Activated CD4-positive, alpha-beta T cell treated with anti-CD3 and anti-CD28 coated beads for 4 hours (primary cell): ENCODE data around the gene FCER1G.
"Not testable (repeated sequence)": the region's sequence is repeated elsewhere in the genome, so short reads cannot be mapped to it uniquely, and the experiment has no call there.

Experiments used
- DNase-seq, 2 donors: peaks; one replicate each; pipeline ENCODE4 v3.0.0-alpha.2; 2020

The FCER1G gene

DNA sequence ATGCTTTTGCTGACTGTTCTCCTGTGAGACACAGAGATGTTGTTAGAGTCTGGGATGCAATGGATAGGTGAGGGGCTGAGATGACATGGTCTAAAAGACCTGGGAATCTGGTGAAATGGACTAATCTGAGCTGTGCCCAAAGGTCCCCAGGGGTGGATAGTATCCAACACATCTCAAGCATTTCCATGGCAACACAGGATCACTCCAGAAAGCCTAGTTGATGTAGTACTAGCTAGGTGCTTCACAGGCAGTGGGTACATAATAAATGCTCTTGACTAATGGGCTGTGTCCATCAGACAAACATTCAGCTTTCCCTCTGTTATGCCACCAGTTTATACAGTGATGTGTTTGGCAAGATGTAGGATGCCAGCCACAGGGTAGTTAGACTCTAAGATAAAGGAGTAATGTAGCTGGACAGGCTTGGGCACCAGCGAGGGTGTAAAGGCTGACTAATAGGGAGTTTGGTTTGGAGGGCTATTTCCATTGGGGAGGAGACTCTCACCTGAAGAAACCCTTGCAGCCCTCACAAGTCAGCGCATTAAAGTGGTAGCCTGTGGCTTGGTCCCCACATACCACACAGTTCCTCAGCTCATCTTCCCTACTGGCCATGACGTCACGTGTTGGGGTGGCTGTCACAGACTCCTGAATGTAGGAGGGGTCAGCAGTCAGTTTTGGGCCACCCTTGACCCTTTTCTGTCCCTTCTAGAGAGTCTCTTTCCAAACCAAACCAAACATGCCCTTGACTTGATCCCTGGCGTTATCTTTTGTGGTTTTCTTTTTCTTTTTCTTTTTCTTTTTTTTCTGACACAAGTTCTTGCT lies 21.1 kb downstream of the FCER1G start:
- no peak for DNase-seq

- DNase-seq = no peak
Measured at GRCh38 chr1:161238039-161238473, 23.0 kb downstream of the FCER1G start, which contains the start of gene NR1I3. Gene NR1I3, minus strand, starts transcription at chr1:161238203. Its CDS starts 1,638 bp downstream, at chr1:161236565.

- DNase-seq = no peak
Measured at GRCh38 chr1:161241682-161242081, 26.6 kb downstream of the FCER1G start.

- DNase-seq = no peak
Measured at GRCh38 chr1:161242313-161242712, 27.2 kb downstream of the FCER1G start.

- DNase-seq = no peak
Measured at GRCh38 chr1:161244888-161245287, 29.8 kb downstream of the FCER1G start.

DNA sequence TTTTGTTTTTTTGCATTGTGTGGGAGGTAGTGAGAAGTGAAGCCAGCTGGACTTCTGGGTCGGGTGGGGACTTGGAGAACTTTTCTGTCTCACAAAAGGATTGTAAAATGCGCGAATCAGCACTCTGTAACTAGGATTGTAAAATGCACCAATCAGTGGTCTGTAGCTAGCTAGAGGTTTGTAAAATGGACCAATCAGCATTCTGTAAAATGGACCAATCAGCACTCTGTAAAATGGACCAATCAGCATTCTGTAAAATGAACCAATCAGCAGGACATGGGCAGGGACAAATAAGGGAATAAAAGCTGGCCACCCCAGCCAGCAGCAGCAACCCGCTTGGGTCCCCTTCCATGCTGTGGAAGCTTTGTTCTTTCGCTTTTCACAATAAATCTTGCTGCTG lies 35.0 kb downstream of the FCER1G start:
- DNase-seq = not testable (repeated sequence)

- DNase-seq = no peak
Measured at GRCh38 chr1:161250829-161251228, 35.7 kb downstream of the FCER1G start.

- no peak for DNase-seq
Measured at GRCh38 chr1:161251579-161251978, 36.5 kb downstream of the FCER1G start.

- DNase-seq = not testable (repeated sequence)
Measured at GRCh38 chr1:161255302-161255701, 40.2 kb downstream of the FCER1G start.

DNA sequence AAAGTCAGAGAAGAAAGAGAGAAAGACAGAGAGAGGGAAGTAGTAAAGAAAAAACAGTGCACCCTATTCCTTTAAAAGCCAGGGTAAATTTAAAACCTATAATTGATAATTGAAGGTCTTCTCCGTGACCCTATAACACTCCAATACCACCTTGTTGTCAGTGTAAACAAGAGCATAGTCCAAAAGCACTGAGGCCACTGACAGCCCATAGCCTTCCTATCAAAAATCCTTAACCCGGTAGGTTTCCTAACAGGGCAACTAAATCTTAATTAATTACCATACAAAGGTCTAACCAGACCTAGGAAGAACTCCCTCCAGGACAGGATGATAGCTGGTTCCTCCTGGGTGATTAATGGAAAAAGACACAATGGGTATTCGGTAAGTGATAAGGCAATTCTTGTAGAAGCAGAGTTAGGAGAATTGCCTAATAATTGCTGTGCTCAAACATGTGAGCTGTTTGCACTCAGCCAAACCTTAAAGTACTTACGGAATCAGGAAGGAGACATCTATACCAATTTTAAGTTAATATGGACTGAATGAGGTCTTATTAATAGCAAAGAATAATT lies 40.9 kb downstream of the FCER1G start:
- DNase-seq = not testable (repeated sequence)

DNA sequence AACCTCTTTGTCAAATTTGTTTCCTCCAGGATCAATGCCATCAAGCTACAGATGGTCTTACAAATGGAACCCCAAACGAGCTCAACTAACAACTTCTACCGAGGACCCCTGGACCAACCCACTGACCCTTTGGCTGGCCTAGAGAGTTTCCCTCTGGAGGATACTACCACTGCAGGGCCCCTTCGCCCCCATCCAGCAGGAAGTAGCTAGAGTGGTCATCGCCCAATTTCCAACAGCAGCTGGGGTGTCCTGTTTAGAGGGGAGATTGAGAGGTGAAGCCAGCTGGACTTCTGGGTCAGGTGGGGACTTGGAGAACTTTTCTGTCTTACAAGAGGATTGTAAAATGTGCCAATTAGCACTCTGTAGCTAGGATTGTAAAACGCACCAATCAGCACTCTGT lies 42.0 kb downstream of the FCER1G start:
- not testable (repeated sequence) for DNase-seq

DNA sequence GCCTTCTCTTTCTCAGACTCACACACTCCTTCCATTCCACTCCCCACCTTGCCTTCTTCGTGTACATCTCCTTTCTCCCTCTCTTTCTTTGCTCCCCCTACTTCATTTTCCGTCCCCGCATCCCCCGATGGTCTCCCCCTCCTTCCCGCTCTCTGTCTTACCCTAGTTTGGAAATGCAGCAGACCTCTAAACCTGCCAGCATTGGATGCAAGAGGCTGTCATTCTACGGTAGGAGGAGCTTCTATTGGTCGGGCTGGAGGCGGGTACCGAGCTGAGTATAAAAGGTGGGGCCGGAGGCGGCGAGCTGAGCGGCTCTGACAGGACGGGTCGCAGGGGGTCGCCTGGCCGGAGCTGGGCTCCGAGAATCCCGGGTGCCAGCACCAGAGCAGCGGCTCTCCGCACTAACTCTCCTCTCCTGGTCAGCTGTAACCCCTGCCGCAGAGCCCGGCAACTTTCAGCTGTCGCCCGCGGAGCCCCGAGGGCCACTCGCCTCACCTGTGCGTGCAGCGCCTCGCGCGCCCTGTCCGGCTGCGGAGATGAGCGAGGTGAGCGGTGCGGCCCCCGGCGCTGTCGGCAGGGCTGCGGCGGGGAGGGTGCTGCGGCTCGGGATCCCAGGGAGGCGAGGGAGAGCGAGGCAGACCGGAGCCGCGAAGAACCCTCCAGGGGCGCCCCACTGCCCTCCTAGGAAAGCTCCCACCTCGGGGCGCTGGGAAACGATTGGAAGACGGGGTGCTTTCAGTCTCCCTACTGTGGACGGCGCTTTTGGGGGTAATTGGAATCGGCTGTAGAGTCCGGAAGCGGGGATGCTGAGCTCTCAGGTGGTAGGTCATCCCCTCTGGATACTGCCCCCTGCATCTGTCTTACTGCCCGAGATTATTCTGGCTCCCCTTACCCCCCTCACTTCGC lies 43.6 kb downstream of the FCER1G start, which contains the start of gene PCP4L1:
TSS of gene PCP4L1 (plus strand) at position 307 of the 906 bp plus-strand sequence. CDS start at position 537, 230 bp downstream.
- peak; percentile 7 to 11 for DNase-seq

- DNase-seq = no peak
Measured at GRCh38 chr1:161259345-161259702, 44.2 kb downstream of the FCER1G start.

DNA sequence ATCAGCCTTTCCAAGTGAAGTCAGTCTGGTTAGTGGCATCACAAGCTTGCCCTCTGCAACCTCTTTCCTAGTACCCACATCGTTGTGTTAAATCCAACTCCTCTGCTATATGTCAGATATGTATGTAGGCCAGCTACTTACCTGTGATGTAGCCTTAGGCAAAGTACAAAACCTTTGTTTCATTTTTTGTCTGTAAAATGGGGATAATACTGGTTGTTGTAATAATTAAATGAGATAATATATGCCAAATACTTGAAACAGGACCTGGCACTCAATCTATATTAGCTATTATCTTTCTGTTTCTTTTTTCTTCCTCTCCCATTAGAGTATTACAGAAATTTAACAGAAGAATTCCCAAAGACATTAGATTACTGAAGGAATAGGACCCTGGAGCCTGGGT lies 44.7 kb downstream of the FCER1G start:
- no peak for DNase-seq

DNA sequence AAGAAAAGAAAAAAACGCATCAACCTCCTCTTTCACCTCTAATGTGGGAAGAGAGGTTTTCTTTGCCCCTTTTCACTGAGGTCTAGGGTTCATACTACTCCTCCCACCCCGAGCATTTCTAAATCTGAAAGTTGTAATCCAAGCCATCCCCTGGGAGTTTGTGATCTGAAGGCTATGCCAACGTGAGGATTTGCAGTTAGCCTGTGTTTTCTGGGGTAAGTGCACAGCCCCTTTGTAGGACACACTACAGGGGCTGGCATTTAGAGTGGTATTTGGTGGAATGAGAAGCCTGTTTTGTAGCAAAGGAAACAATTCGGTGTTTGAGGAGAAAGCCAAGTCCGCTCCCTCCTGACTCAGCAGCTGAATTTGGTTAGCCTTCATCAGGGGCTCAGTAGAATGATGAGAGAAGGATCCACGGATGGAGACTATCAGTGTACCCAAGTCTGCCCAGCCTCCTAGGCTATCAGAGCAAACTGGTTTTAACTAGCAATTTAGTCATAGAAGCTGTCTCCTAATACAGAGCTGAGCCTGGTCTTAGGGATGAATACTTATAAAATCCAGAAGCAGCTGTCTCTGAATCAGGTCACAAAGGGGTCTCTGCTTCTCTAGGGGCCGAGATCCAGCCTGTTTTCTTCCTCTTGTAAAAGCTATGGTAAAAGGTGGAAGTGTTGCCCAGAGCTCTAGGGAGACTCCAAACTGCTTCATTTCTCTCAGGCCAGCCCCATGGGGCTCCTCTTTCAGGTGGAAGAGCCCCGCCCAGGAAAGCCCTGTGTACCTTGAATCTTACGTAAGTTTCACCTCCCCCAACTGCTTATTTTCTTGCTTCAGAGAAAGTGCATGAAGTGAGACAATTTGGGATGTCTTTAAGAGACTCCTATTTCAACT lies 45.5 kb downstream of the FCER1G start:
- no peak for DNase-seq

GRCh38 chr1:161261261-161262235 lies 46.5 kb downstream of the FCER1G start:
- DNase-seq = no peak

- no peak for DNase-seq
Measured at GRCh38 chr1:161265305-161265704, 50.2 kb downstream of the FCER1G start.

DNA sequence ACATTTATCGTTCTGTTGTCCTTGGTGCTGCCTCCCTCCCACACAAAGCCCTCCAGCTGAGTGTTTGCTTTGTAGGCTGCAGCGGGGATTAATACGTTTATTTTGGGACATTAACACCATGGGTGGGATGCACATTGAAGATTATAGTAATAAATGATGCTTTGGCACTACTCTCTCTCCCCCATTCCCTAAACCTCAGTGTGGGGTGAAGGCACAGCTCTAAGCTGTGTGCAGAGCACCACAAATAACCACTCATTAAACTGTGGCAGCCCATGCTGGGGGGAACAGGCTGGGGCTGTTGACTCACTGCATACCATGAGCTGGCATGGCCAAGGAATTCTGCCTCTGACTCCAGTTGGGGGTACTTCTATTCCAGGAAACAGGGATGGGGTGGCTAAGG lies 51.1 kb downstream of the FCER1G start:
- no peak for DNase-seq

GRCh38 chr1:161266836-161267235 lies 51.7 kb downstream of the FCER1G start:
- no peak for DNase-seq

GRCh38 chr1:161267321-161267720 lies 52.2 kb downstream of the FCER1G start:
- DNase-seq = no peak
